HG02642 (cell line): Measurements from ENCODE around the gene ZNF469.
"Not testable (repeated sequence)": the region's sequence is repeated elsewhere in the genome, so short reads cannot be mapped to it uniquely, and the experiment has no call there.

Experiments
- ATAC-seq: cut with Tn5 transposase; IDR thresholded peaks from one replicate; pipeline ENCODE4 v1.9.1; 2021; ENCODE audit warnings: mild to moderate bottlenecking; ENCODE audit not compliant: unreplicated experiment, poor library complexity

The ZNF469 gene

GRCh38 chr16:88356727-88357199, 26.0 kb upstream of the ZNF469 start:
- ATAC-seq = no peak

GRCh38 chr16:88357317-88358022, 25.3 kb upstream of the ZNF469 start:
- no peak for ATAC-seq

DNA sequence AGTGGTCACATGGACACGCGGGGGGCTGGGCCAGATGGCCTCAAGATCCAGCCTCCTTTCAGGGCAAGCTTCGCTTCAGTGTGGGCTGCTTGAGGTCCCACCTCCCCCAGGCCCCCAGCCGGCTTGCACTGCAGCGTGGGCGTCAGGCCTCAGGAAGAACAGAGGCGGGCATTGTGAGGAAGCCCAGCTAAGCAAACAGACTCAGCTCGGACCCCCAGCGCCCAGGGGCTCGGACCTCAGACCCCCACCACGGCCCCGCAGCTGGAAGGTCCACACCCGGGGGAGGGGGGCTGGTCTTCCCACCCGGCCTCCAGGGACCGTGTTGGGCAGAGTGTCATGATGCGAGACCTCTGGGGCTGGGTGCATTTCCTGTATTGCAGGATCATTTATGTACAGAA, 24.7 kb upstream of the ZNF469 start:
- no peak for ATAC-seq

DNA sequence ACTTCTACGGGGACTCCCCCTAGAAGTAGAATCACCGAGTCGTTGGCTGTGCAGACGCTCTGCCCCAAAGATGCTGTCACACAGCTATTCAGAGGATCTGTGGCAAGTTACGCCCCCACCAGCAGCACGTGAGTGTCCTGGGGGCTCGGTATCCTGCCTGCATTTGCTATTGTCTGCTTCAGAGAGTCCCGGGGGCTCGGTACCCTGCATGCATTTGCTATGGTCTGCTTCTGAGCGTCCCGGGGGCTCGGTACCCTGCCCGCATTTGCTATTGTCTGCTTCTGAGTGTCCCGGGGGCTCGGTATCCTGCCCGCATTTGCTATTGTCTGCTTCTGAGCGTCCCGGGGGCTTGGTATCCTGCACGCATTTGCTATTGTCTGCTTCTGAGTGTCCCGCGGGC, 23.8 kb upstream of the ZNF469 start:
- ATAC-seq = no peak

GRCh38 chr16:88360401-88360800, 22.4 kb upstream of the ZNF469 start:
- ATAC-seq = not testable (repeated sequence)

DNA sequence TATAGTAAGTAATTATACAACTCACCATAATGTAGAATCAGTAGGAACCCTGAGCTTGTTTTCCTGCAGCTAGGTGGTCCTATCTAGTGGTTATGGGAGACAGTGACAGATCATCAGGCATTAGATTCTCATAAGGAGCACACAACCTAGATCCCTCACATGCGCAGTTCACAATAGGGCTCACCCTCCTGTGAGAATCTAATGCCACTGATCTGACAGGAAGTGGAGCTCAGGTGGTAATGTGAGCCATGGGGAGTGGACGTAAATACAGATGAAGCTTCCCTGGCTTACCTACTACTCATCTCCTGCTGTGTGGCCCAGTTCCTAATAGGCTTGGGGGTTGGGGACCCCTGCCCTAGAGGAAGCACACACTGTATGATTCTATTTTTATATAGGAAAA, 21.8 kb upstream of the ZNF469 start:
- no peak for ATAC-seq

- ATAC-seq = no peak
Observed at GRCh38 chr16:88361775-88362174, 21.0 kb upstream of the ZNF469 start.

- ATAC-seq = no peak
Observed at GRCh38 chr16:88363239-88363891, 19.4 kb upstream of the ZNF469 start.

DNA sequence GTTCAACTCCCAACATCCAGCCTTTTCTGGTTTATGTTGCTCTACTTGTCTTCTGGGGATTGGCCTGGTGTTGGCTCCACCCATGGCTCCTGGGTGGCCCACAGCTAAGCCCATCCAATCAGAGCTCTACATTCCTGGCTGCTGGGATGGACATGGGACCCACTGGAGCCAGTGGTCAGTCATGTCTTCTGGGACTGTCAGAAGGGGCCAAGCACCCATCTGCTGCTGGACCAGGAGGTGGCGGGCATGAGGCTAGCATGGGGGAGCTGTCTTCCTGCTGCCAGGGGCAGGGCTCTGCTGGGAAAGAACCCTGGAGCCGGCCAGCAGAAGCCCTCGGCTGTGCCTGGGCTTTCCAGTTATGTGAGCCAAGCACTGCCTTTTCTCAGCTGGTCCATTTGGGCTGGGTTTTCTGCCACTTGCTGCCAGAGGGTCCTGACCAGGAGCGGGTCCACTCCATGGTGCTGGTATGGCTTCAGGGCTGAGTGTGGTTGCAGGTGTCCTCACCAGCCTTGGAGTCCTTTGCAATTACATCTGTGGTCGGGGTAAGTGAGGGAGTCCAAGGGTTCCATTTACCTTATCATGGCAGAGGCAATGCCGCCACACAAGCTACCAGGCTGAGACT, 17.4 kb upstream of the ZNF469 start:
- no peak for ATAC-seq

DNA sequence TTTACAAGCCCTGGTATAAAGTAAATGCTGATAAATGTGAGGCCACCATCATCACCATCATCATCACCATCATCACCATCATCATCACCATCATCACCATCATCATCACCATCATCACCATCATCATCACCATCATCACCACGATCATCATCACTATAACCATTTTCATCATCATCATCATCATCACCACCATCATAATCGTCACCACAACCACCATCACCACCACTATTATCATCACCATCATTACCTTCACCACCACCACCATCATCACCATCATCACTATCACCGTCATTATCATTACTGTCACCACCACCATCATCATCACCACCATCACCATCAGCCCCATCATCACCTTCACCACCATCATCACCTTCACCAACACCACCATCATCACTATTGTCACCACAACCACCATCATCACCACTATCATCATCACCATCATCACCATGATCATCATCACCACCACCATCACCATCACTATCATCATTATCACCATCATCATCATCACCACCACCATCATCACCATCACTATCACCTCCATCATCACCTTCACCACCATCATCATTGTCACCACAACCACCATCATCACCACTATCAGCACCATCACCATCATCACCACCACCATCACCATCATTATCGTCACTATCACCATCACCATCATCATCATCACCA, 16.6 kb upstream of the ZNF469 start:
- no peak for ATAC-seq

DNA sequence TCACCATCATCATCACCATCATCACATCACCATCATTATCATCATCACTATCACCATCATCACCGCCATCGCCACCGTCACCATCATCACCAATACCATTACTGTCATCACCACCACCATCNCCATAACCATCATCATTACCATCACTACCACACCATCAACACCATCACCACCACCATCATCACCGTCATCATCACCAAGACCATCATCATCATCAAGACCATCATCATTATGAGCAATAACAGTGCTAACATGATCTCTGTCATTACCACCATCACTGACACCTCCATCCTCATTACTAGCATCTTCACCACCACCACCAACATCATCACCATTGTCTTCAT, 16.1 kb upstream of the ZNF469 start:
- no peak for ATAC-seq

GRCh38 chr16:88367560-88367959, 15.2 kb upstream of the ZNF469 start:
- ATAC-seq = no peak

DNA sequence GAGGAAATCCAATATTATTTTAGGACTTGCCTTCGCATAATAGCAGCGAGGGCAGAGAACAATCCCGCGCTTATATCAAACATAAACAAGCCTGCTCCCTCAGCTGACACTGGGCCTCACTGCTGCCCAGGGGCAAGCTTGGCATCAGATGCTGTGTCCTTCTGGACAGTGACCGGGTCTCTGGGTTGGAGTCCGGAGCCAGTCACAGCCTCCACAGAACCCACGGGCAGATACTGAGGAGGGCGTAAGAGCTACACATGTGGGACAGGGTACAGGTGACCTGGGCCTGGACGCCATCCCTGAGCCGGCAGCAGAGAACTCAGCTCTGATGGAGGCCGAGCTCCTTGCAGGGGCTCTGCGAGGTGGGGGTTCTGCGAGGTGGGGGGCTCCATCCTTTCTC, 14.7 kb upstream of the ZNF469 start:
- no peak for ATAC-seq

DNA sequence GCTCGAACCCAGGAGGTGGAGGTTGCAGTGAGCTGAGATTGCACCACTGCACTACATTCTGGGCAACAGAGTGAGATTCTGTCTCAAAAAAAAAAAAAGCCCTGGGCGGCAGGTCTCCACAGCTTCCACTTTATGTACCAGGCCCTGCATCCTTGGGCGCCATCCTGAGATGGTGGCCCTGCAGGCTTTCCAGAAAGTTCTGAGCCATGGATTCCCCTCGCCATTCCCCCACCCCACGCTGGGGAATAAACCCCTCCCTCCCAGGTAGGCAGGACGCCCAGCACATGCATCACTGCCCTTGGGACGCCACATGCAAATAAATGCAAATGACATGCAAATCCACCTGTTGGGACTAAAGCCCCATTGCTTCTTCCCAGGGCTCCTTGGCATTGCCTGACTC, 13.8 kb upstream of the ZNF469 start:
- ATAC-seq = no peak

DNA sequence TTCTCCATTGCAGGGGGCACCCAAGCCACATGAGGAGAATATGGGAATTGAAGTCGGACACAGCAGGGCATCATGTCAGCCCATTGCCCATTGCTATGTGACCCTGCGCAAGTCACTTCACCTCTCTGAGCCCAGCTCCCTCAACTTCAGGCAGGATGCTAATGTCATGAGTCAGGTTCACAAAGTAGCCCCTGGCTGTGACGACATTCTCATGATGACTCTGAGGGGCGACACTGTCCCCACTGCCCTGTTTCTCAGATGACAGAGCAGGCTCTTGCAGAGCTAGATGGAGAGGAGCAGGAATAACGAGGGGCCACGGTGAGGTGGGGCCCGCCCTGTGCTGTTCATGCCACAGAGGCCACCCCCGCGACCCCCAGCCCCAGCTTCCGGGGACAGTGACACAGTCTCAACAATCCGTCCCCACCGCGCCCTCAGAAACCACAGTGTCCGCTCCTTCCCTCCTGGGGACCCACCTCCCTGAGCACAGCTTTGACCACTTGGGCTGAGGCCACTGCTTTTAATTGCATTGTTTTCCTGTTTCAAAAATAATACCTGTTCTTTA, 13.2 kb upstream of the ZNF469 start:
- no peak for ATAC-seq

DNA sequence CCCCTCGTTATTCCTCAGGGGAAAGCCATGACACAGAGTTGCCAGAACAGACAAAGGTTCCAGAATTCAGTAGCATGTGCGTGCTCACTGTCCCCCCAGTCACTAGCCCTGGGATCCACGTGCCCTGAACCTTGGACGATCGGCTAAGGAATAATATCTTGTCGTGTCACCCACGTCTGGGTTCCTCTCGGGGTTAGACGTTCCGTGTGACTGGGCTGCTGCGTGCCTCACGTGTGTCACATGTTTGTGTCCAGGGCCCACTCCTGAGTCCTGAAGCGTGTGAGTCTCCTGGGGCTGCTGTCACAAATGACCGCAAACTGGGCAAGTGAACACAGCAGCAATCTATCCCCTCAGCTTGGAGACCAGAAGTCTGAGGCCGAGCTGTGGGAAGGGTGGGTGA, 12.4 kb upstream of the ZNF469 start:
- no peak for ATAC-seq

DNA sequence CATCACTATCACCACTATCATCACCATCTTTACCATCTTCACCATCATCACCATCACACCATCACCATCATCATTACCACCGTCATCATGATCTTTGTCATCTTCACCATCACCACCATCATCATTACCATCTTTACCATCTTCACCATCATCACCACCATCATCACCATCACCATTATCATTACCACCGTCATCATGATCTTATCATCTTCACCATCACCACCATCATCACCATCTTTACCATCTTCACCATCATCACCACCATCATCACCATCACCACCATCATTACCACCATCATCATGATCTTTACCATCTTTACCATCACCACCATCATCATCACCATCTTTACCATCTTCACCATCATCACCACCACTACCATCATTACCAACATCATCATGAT, 10.2 kb upstream of the ZNF469 start:
- no peak for ATAC-seq

GRCh38 chr16:88373211-88373610, 9.5 kb upstream of the ZNF469 start:
- ATAC-seq = no peak

GRCh38 chr16:88373927-88374492, 8.7 kb upstream of the ZNF469 start:
- ATAC-seq = no peak

DNA sequence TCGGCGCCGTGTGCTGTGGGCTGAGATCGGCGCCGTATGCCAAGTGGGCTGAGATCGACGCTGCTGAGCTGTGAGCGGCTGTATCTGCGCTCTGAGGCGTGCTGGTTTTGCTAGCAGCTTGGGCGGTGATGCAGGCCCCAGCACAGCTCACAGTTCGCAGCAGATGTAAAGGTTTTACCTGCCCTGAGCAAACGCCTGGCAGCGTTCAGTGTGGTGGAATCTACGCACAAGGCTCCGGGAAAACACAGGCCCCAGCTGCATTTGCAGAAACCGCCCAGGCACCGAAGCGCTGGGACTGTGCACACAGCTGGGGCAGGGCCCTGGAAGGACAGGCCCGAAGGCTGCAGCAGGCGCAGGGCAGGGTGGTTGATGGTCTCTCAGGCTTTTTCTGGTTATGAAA, 8.0 kb upstream of the ZNF469 start:
- ATAC-seq = no peak
